ENCODE measurements around the gene KCNJ1. TPM values are rescaled to one million over a fixed set of nuclear protein-coding genes. Genes with fewer than 3 reads are reported as not detected.

Gene KCNJ1
- polyA plus RNA-seq, 1 experiment: not detected

- no peak overlapping the region for H3K27ac ChIP-seq (ENCODE audit: low read depth, low read length)
- H3K27me3 ChIP-seq (ENCODE audit: control insufficient read depth, insufficient read depth, low read length): no peaks in the 10 kb centered on the region
- ChIA-PET CTCF (interaction anchor here (1.2 to 2.6 kb wide), 4 partner anchors 10 to 645 kb away, joined by 3 to 8 read pairs (median 4); no protein-coding TSS in a partner anchor), POLR2A (no interaction called here)
- TF ChIP-seq CTCF (IDR thresholded peaks at IDR 0.05; ENCODE audit: low read depth, low read length): peak; percentile 48
- no peak overlapping the region for H3K4me3 ChIP-seq (ENCODE audit: low read depth, low read length)
- DNase-seq (ENCODE audit: low read depth, low spot score): no peak
- no peaks in the 10 kb centered on the region; the same call in 1 of the 2 replicates for H3K9me3 ChIP-seq (ENCODE audit: control insufficient read depth, insufficient read depth, low read length)
These were observed 64.6 kb downstream of the KCNJ1 start for GRCh38 chr11:128802358-128802981.

GRCh38 chr11:128800871-128801417 lies 66.2 kb downstream of the KCNJ1 start:
- no peak overlapping the region for H3K27ac ChIP-seq (ENCODE audit: low read depth, low read length)
- H3K27me3 ChIP-seq (ENCODE audit: control insufficient read depth, insufficient read depth, low read length): no peaks in the 10 kb centered on the region
- no peak for TF ChIP-seq CTCF (IDR thresholded peaks at IDR 0.05; ENCODE audit: low read depth, low read length)
- no peaks in the 10 kb centered on the region; the same call in 1 of the 2 replicates for H3K9me3 ChIP-seq (ENCODE audit: control insufficient read depth, insufficient read depth, low read length)
- CTCF ChIA-PET: no interaction called here
- POLR2A ChIA-PET: no interaction called here
- DNase-seq (ENCODE audit: low read depth, low spot score): no peak
- H3K4me3 ChIP-seq (ENCODE audit: low read depth, low read length): no peak overlapping the region

GRCh38 chr11:128796270-128796669 lies 70.8 kb downstream of the KCNJ1 start:
- H3K27me3 ChIP-seq (ENCODE audit: control insufficient read depth, insufficient read depth, low read length): no peaks in the 10 kb centered on the region
- H3K4me3 ChIP-seq (ENCODE audit: low read depth, low read length): no peak overlapping the region
- no peak for TF ChIP-seq CTCF (IDR thresholded peaks at IDR 0.05; ENCODE audit: low read depth, low read length)
- ChIA-PET POLR2A (no interaction called here), CTCF (no interaction called here)
- no peaks in the 10 kb centered on the region; the same call in 1 of the 2 replicates for H3K9me3 ChIP-seq (ENCODE audit: control insufficient read depth, insufficient read depth, low read length)
- no peak overlapping the region for H3K27ac ChIP-seq (ENCODE audit: low read depth, low read length)
- DNase-seq (ENCODE audit: low read depth, low spot score): no peak

GRCh38 chr11:128790196-128790595 lies 76.9 kb downstream of the KCNJ1 start:
- ChIA-PET CTCF (interaction anchor here (0.7 kb wide), 2 partner anchors 633 to 808 kb away, joined by 3 to 6 read pairs; no protein-coding TSS in a partner anchor), POLR2A (no interaction called here)
- Histone ChIP-seq H3K27ac (ENCODE audit: low read depth, low read length) (no peak overlapping the region), H3K4me3 (ENCODE audit: low read depth, low read length) (no peak overlapping the region), H3K9me3 (ENCODE audit: control insufficient read depth, insufficient read depth, low read length) (no peaks in the 10 kb centered on the region), H3K27me3 (ENCODE audit: control insufficient read depth, insufficient read depth, low read length) (no peaks in the 10 kb centered on the region)
- TF ChIP-seq CTCF (IDR thresholded peaks at IDR 0.05; ENCODE audit: low read depth, low read length): no peak
- DNase-seq (ENCODE audit: low read depth, low spot score): no peak

GRCh38 chr11:128789497-128790150 lies 77.5 kb downstream of the KCNJ1 start:
- no peak for DNase-seq (ENCODE audit: low read depth, low spot score)
- ChIA-PET CTCF (interaction anchor here (0.7 kb wide), 1 partner anchor 632 kb away, joined by 3 read pairs; no protein-coding TSS in a partner anchor), POLR2A (interaction anchor here (0.7 kb wide), 1 partner anchor 25 kb away, joined by 3 read pairs; no protein-coding TSS in a partner anchor)
- TF ChIP-seq CTCF (IDR thresholded peaks at IDR 0.05; ENCODE audit: low read depth, low read length): no peak
- Histone ChIP-seq H3K27ac (ENCODE audit: low read depth, low read length) (no peak overlapping the region), H3K4me3 (ENCODE audit: low read depth, low read length) (no peak overlapping the region), H3K9me3 (ENCODE audit: control insufficient read depth, insufficient read depth, low read length) (no peaks in the 10 kb centered on the region), H3K27me3 (ENCODE audit: control insufficient read depth, insufficient read depth, low read length) (no peaks in the 10 kb centered on the region)
